ENCODE data around the gene CXCL14.

The CXCL14 gene

GRCh38 chr5:135567661-135568060, 11.1 kb downstream of the CXCL14 start:
- no peak for TF ChIP-seq CTCF (IDR thresholded peaks at IDR 0.05)

- 0 out of 2 replicates have a peak, but pooled peaks have one; percentile 14 for TF ChIP-seq CTCF (IDR thresholded peaks at IDR 0.05)
These were observed 12.1 kb downstream of the CXCL14 start for GRCh38 chr5:135566422-135567400.

GRCh38 chr5:135565725-135566421, 12.9 kb downstream of the CXCL14 start:
- TF ChIP-seq CTCF (IDR thresholded peaks at IDR 0.05): peak; percentile 97

GRCh38 chr5:135565266-135565665, 13.5 kb downstream of the CXCL14 start:
- no peak for TF ChIP-seq CTCF (IDR thresholded peaks at IDR 0.05)

GRCh38 chr5:135564331-135564730, 14.5 kb downstream of the CXCL14 start:
- no peak for TF ChIP-seq CTCF (IDR thresholded peaks at IDR 0.05)

GRCh38 chr5:135561266-135561665, 17.5 kb downstream of the CXCL14 start:
- no peak for TF ChIP-seq CTCF (IDR thresholded peaks at IDR 0.05)

- TF ChIP-seq CTCF (IDR thresholded peaks at IDR 0.05): peak; percentile 94
These were observed 17.9 kb downstream of the CXCL14 start for GRCh38 chr5:135560858-135561257.

Measured in LNCAP (cell line).